IPS DF 6.9 (cell line): ENCODE results near the gene PNPLA8.

Source experiments
- DNase-seq: peaks from one replicate; pipeline ENCODE4 v3.0.0-alpha.2; 2013; ENCODE audit warnings: low read depth, low spot score
- H3K27ac ChIP-seq: one replicate; pipeline ENCODE4 v1.5.1; 2013; ENCODE audit warnings: low read length, control low read depth
- H3K27me3 ChIP-seq: 2 replicates; pipeline ENCODE4 v1.6.1; 2013; ENCODE audit warnings: mild to moderate bottlenecking, low read length; ENCODE audit not compliant: control insufficient read depth, insufficient read depth
- H3K36me3 ChIP-seq: 2 replicates; pipeline ENCODE4 v1.6.1; 2013; ENCODE audit warnings: low read length; ENCODE audit not compliant: control insufficient read depth, insufficient read depth
- H3K4me1 ChIP-seq: 2 replicates; pipeline ENCODE4 v1.6.1; 2013; ENCODE audit warnings: low read length; ENCODE audit not compliant: control insufficient read depth, insufficient read depth
- H3K4me3 ChIP-seq: 2 replicates; pipeline ENCODE4 v1.5.1; 2013; ENCODE audit warnings: mild to moderate bottlenecking, low read length
- H3K9me3 ChIP-seq: 2 replicates; pipeline ENCODE4 v1.6.1; 2013; ENCODE audit warnings: low read length, inconsistent platforms; ENCODE audit not compliant: control insufficient read depth, insufficient read depth
- WGBS: extraction: QIAGEN DNeasy Blood & Tissue Kit; methylation state at CpG from one replicate; pipeline ENCODE4 v1.1.7; 2013; ENCODE audit warnings: mixed read lengths, missing lambda C conversion rate; ENCODE audit not compliant: insufficient read length, insufficient coverage; 5-methylcytosine and 5-hydroxymethylcytosine counted together

PNPLA8 gene

GRCh38 chr7:108449521-108449920 is 76.4 kb downstream of the PNPLA8 start:
- peaks cover 1% of the 10 kb centered on the region; the same call in 1 of the 2 replicates for H3K4me1 ChIP-seq
- no peaks in the 10 kb centered on the region for H3K9me3 ChIP-seq
- H3K4me3 ChIP-seq, result no peak overlapping the region
- no peak for DNase-seq
- no peaks in the 10 kb centered on the region for H3K36me3 ChIP-seq
- peaks cover 5% of the 10 kb centered on the region; the same call in 1 of the 2 replicates for H3K27me3 ChIP-seq
- no peak overlapping the region for H3K27ac ChIP-seq

DNA sequence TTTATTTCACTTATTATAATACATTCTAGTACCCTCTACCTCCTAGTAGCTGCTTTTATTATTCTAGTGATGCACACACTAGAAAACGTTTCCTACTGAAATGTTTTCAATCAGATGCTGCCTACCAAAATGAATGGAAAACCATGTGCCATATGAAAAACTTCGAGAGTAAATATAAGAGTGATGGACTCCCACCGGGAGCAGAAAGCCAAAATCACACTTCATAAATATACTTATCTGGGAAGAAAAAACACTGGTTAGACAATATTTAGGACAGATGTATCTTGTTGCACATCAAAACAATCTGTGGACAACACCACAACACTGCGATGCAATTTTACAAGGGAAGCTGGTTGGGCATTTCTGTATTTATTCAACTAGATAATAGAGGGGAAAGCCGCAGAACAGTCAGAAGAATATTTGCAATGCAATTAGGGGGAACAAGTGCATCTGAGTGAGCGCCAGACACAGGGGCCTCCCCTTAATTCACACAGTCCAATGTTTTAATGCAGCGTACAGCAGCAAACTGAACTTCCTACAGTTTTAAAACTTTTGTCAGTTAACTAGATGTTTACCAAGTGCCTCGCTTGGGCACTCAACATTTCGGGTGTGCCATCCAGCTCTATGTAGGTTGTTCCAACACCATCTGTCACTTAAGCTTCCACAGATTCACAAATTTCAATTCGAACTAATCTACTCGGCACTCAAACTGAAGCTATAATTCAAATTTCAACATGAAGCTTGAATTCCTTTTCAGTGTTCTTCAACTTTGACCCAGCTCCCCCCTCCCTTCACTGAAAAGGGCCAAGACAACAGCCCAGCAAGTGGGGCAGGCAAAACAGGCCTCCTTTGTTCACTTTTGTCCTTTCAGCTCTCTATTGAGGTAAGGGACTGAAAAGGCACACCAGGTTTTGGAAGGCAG is 77.1 kb downstream of the PNPLA8 start:
- no peak overlapping the region for H3K4me3 ChIP-seq
- no peaks in the 10 kb centered on the region for H3K9me3 ChIP-seq
- no peaks in the 10 kb centered on the region; the same call in 1 of the 2 replicates for H3K4me1 ChIP-seq
- no peak for DNase-seq
- no peaks in the 10 kb centered on the region; the same call in 1 of the 2 replicates for H3K27me3 ChIP-seq
- no peaks in the 10 kb centered on the region for H3K36me3 ChIP-seq
- H3K27ac ChIP-seq, result no peak overlapping the region
- WGBS, result no CpG with 5 or more reads among the region's 11 CpGs

- Histone ChIP-seq H3K9me3 (no peaks in the 10 kb centered on the region), H3K4me1 (no peaks in the 10 kb centered on the region), H3K36me3 (no peaks in the 10 kb centered on the region), H3K27ac (no peak overlapping the region), H3K4me3 (no peak overlapping the region), H3K27me3 (no peaks in the 10 kb centered on the region)
- no CpG with 5 or more reads among the region's 5 CpGs for WGBS
- no peak for DNase-seq
These were observed 83.8 kb downstream of the PNPLA8 start for GRCh38 chr7:108442039-108442568.

DNA sequence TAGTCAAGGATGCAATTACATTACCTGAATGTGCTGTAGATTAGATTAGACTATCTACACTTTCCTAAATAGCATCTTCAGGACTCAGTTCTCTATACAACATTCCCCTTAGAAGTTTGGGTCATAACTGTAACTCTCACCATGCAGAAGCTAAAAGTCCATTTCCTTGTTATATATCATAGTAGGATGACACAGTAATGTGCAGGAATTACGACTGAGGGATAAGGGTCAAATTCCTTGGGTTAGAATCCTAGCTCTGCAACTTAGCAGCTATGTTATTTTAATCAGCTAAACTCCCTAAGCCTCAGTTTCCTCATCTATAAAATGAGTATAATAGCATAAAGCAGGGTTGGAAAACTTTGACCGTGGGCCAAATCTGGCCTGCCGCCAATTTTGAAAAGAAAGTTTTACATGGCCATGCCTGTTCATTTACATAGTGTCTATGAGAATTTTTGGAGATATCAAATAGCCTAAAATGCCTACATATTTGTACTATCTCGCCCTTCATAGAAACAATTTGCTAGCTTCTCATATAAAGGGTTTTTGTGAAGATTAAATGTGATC is 84.5 kb downstream of the PNPLA8 start:
- H3K27ac ChIP-seq, result no peak overlapping the region
- H3K4me3 ChIP-seq, result no peak overlapping the region
- no peaks in the 10 kb centered on the region for H3K9me3 ChIP-seq
- H3K4me1 ChIP-seq, result no peaks in the 10 kb centered on the region
- no CpG with 5 or more reads among the region's 4 CpGs for WGBS
- no peaks in the 10 kb centered on the region for H3K27me3 ChIP-seq
- H3K36me3 ChIP-seq, result no peaks in the 10 kb centered on the region
- no peak for DNase-seq

- Histone ChIP-seq H3K9me3 (no peaks in the 10 kb centered on the region), H3K27me3 (no peaks in the 10 kb centered on the region), H3K36me3 (no peaks in the 10 kb centered on the region), H3K4me3 (no peak overlapping the region), H3K4me1 (no peaks in the 10 kb centered on the region), H3K27ac (no peak overlapping the region)
- DNase-seq, result no peak
- WGBS, result no CpG with 5 or more reads among the region's 3 CpGs
These were observed 85.3 kb downstream of the PNPLA8 start for GRCh38 chr7:108440613-108441012.

DNA sequence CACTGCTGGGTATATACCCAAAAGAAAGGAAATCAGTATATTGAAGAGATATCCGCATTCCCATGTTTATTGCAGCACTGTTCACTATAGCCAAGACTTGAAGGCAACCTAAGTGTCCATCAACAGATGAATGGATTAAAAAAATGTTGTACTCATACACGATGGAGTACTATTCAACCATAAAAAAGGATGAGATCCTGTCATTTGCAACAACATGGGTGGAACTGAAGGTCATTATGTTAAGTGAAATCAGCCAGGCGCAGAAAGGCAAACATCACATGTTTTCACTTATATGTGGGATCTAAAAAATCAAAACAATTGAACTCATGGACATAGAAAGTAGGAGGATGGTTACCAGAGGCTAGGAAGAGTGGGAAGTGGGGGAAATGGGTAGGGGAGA is 89.0 kb downstream of the PNPLA8 start:
- Histone ChIP-seq H3K9me3 (no peaks in the 10 kb centered on the region), H3K27ac (no peak overlapping the region), H3K27me3 (no peaks in the 10 kb centered on the region), H3K36me3 (no peaks in the 10 kb centered on the region), H3K4me1 (no peaks in the 10 kb centered on the region), H3K4me3 (no peak overlapping the region)
- no peak for DNase-seq
- no CpG with 5 or more reads among the region's 3 CpGs for WGBS

DNA sequence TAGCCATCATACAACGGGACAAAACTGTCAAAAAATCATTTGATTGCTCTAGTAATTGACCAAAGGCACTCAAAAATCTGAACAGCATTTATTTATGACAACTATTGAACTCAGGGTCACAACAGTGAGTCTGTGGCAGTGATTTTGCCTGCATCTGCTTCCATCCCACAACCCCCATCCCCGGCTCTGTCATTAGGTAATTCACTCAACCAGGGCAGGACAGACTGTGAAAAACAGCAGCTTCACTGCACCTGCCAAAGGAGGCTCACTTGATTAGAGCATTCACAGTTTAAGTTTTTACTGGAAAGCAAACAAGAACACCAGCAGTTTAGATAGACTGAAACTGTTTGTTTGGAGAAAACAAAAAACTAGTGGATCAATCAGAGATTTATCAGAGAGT is 91.9 kb downstream of the PNPLA8 start:
- no peaks in the 10 kb centered on the region for H3K9me3 ChIP-seq
- H3K4me1 ChIP-seq, result no peaks in the 10 kb centered on the region
- DNase-seq, result no peak
- no peaks in the 10 kb centered on the region for H3K27me3 ChIP-seq
- H3K4me3 ChIP-seq, result no peak overlapping the region
- no peaks in the 10 kb centered on the region for H3K36me3 ChIP-seq
- H3K27ac ChIP-seq, result no peak overlapping the region
- no CpG with 5 or more reads among the region's 2 CpGs for WGBS

DNA sequence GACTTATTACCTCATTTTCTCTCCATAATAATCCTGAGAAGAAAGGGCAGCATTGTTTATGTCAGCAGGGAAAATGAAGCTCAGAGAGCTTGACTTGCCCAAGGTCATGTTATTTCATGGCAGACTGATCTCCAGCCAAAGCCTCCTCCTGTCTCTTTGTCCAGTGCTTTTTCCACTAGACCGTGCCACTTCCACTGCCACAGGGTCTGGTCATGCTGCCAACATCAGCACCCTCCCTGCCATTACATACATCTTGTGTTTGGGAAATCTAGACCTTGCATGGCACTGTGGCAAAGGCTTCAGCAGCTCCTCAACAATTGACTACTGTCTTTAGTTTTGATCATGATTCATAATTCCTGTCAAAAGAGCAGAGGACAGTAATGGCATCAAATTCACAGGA is 94.8 kb downstream of the PNPLA8 start:
- no peak for DNase-seq
- H3K4me1 ChIP-seq, result no peaks in the 10 kb centered on the region
- H3K27me3 ChIP-seq, result no peaks in the 10 kb centered on the region
- no peak overlapping the region for H3K4me3 ChIP-seq
- no peaks in the 10 kb centered on the region for H3K9me3 ChIP-seq
- H3K27ac ChIP-seq, result no peak overlapping the region
- WGBS, result no CpG with 5 or more reads among the region's 1 CpG
- H3K36me3 ChIP-seq, result no peaks in the 10 kb centered on the region

DNA sequence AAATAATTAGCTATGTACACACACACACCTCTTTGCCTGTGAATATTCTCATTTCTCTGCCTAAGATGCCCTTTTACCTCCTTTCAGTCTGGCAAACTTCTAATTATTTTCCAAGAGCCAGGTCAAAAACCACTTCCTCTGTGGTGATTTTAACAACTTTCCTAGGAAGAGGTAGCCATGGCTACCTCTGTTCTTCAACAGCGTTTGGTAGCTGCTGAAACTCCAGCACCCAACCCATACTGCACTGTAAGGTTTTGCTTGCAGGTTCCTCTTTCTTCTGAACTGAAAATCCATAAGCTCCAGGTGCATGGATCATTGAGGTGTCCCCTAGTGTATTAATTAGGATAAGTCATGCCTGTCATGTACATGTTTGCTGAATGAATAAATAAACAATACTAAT is 95.3 kb downstream of the PNPLA8 start:
- Histone ChIP-seq H3K4me1 (no peaks in the 10 kb centered on the region), H3K9me3 (no peaks in the 10 kb centered on the region), H3K4me3 (no peak overlapping the region), H3K27ac (no peak overlapping the region), H3K36me3 (no peaks in the 10 kb centered on the region), H3K27me3 (no peaks in the 10 kb centered on the region)
- no CpG with 5 or more reads among the region's 1 CpG for WGBS
- DNase-seq, result no peak

DNA sequence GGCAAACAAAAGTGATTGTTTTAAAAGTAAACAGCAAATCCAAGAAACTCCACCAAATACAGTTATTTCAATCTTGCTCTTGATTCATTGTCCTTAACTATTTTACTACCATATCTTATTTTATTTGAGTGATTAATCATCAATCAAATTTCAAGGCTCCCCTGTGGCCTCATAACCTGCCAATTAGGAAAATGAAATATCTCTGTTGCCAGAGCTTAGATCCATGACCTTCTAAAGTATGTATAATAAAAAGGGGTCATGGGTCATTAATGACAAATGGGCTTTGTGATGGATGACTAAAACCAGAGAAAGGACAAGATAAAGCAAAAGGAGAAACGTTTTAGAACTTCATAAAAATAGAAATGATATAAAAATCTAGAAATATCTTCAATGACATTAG is 98.2 kb downstream of the PNPLA8 start:
- no peaks in the 10 kb centered on the region for H3K4me1 ChIP-seq
- no peak for DNase-seq
- H3K27me3 ChIP-seq, result no peaks in the 10 kb centered on the region
- H3K4me3 ChIP-seq, result no peak overlapping the region
- no peak overlapping the region for H3K27ac ChIP-seq
- WGBS, result no CpG with 5 or more reads among the region's 1 CpG
- H3K36me3 ChIP-seq, result no peaks in the 10 kb centered on the region
- no peaks in the 10 kb centered on the region for H3K9me3 ChIP-seq
